Occipital lobe (tissue), 2 donors: ENCODE data around the gene ANO4. TPM values are rescaled to one million over a fixed set of nuclear protein-coding genes. Genes with fewer than 3 reads are reported as not detected.

Experiments used
- DNase-seq: peaks from one replicate; lab custom pipeline; 2025; lab: John Stamatoyannopoulos, UW
- total RNA-seq: library from RNA; depleted of rRNA; stranded (reverse); fragments of >200 nt; gene quantifications from one replicate; pipeline ENCODE4 v1.2.3, GENCODE V29; 2014

ANO4 gene
- total RNA-seq, 1 donor from 2014 or later, result 75.5 TPM

GRCh38 chr12:100808777-100809176 lies 14.2 kb downstream of the ANO4 start:
- no peak for DNase-seq

DNA sequence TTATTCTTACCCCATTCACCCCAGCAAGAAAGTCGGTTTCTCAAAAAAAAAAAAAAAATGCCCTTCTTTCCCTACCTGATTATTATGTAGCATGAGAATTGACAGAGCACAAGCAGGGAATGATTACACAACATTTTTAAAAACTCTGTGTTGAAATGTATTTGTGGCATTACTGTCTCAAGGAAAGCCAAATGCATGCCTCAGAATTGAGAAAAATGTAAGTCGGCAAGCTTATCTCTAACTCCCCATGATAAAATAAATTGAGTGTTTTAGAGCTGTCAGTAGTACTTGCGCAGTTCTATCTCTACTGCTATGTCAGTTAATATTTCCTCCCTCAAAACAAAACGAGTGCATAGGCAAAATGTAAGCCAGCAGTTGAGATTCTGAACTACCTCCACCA lies 25.7 kb downstream of the ANO4 start:
- DNase-seq, result no peak

DNA sequence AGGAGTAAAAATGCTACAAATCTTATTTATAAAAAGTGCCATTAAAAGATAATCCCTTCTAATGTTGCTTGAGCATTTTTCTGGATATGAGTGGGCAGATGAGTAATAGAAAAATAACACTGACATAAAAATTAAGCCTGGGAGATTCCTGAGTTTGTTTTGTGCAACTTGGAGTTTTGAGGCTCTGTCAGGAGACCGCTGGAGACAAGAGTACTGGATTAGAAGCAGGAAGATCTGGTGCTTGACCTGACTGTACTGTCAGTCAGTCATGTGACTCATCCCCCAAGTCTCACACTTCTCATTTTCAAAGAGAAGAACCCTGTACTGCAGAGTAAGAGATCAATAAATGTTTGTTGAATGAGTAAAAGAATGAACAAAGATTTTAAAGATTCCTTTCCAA lies 29.4 kb downstream of the ANO4 start:
- DNase-seq, result no peak

GRCh38 chr12:100824476-100824875 lies 29.9 kb downstream of the ANO4 start:
- DNase-seq, result no peak

GRCh38 chr12:100826323-100826722 lies 31.7 kb downstream of the ANO4 start:
- no peak for DNase-seq

- DNase-seq, result no peak
These were observed 33.4 kb downstream of the ANO4 start for GRCh38 chr12:100827901-100828520.

DNA sequence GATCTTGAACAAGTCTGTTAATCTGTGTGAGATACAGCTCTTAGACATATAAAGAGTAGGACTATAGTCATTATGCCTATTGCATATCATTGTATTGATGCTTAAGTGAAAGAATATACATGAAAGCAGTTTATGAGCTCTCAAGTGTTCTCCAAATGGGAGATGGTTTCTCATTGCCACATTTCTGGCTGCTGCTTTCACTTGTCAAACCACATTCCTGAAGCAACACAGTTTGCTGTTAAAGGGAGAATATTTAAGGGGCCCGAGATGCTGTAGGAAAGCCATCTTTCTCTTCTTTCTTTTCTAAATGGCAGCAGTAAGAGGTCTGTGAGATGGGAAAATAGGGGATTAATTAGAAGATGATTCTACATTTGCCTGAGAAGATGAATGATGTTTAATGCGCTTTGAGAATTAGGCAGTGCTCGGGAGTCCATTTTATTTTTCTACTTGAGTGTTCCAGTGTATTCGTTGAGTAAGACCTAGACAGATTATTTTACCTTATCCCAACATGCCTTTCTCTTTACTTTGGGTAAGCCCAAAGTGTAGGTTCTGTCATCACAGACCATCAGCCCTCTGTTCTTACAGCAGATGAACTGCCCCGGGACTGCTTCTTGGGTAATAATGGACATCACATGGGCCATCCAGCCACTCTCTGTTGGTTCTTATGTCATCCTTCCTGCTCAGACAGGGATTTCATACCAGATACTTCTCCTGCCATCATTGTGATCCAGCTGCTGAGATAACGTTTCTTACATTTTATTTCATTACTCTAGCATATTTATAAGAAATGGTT lies 35.6 kb downstream of the ANO4 start:
- no peak for DNase-seq

DNA sequence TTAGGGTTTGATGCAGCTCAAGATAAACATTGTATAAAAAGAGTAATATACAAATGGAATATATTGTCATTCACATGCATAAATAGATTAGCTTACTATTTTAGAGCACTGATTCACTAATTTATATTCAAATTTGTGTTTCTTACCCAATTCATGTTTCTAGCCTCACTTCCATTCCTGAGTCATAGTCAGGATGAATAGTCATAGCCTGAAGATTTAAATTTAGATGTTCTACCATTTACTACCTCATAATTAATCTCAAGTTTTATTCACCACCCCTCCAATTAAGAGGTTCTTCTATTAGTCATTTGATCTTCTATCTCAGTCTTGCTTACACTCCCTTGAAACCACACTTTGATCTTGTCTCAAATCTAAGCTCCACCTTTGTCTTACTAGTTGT lies 38.7 kb downstream of the ANO4 start:
- DNase-seq, result no peak

- DNase-seq, result no peak
These were observed 46.2 kb downstream of the ANO4 start for GRCh38 chr12:100840748-100841147.

DNA sequence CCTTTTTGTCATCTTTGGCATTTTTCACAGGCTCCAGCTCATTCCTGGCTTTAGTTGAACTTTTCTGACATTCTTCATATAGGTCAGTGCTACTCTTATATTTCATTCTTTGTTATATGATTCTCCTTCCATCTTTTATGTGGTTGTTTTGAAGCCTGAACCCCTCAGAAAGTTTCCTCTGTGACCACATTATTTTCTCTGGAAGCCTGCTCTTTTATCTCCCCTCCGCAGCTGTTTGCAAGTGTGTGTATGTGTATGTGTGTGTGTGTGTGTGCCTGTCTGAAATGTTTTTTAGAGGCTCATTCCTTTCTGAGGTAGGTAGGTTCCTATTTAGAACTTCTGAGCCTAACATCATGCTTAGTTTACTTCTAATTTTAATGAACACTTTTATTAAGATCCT lies 47.6 kb downstream of the ANO4 start:
- DNase-seq, result no peak

DNA sequence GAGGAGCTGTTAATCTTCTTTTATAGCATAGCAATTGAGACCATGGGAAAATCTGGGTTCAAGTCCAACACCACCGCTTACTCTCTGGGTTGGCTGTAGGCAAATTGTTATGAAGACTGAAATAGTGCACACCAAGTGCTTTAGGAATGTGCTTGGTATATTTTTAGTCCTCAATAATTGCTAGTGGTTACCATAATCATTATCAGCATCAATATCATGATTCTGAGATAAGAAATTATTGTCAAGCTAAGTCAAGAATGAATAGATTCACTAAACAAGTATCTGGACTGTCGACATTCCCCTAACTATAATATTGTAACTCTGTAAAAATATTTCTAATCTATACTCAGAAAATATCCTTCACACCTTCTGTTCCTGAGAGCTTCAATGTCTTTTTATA lies 48.5 kb downstream of the ANO4 start:
- no peak for DNase-seq

GRCh38 chr12:100845095-100845494 lies 50.5 kb downstream of the ANO4 start:
- no peak for DNase-seq

DNA sequence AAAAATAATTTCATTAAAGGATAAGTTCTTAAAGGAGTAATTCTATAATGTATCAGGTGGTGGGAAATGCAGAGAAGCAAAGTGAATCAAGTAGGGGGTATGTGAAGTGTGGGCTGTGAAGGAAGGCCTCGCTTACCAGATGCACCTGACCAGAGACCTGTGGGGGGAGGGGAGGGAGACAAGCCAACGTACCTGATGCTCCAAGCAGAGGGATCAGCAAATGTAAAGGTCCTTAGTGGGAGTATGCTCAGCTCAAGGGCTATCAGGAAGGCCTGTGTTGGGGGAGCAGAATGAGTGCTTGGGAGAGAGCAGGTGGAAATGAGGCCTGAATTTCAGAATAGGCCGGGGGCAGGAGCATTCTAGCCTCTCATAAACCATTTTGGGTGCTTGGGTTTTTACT lies 57.1 kb downstream of the ANO4 start:
- DNase-seq, result no peak

GRCh38 chr12:100857418-100857817 lies 62.8 kb downstream of the ANO4 start:
- DNase-seq, result no peak

- DNase-seq, result no peak
These were observed 63.4 kb downstream of the ANO4 start for GRCh38 chr12:100857971-100858370.

GRCh38 chr12:100858656-100859055 lies 64.1 kb downstream of the ANO4 start:
- DNase-seq, result peak; percentile 18

DNA sequence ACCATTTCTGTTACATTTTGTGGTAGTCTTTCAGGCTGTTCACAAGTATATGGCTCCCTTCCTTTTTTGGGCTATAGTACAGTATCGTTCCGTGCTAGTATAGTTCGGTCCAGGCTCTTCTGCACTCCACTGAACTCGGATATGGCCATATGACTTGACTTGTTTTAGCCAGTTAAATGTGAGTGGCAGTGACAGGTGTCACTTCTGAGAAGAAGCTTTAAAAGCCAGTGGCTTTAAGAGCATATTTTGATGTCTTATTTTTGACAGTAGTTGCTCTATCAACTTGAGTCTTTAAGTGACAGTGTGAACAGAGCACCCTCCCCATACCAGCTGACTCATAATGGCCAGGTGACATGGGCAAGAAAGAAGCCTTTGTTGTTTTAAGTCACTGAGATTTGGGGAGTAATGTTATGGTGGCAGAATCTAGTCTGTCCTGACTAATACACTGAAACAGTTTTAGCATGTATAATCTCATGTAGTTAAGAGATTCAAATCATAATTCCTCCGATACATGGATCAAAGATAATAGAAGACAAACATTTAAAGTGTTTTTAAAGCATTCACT lies 64.6 kb downstream of the ANO4 start:
- no peak for DNase-seq

DNA sequence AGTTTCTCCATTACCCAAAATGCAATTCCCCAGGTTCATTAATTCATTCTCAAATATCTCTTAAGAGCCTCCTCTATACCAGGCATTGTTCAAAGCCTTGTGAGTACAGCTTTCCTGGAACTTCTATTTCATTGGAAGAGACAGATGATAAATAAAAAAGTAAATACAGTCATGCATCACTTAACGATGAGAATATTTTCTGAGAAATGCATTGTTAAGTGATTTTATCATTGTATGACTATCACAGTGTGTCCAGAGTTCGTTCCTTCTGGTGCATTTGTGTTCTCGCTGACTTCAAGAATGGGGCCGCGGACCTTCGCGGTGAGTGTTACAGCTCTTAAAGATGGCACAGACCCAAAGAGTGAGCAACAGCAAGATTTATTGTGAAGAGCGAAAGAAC lies 66.0 kb downstream of the ANO4 start:
- no peak for DNase-seq

- DNase-seq, result no peak
These were observed 68.1 kb downstream of the ANO4 start for GRCh38 chr12:100862676-100863075.

DNA sequence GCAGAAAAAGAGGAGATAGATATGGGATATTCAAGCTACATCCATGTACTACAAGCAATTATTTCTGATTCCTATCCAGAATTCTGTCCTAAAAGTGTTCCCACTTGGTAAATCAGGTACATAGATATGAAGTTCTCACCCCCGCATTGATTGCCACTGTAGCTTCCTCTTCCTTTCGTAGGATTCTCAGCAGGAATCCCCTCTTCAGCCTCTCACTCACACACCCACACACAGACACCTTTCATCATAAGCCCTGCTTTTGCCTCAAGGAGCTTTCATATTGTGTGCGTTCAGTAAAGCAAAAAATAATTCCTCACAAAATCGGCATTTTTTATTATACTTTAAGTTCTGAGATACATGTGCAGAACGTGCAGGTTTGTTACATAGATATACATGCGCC lies 69.8 kb downstream of the ANO4 start:
- DNase-seq, result no peak

- DNase-seq, result no peak
These were observed 73.2 kb downstream of the ANO4 start for GRCh38 chr12:100867639-100868393.

DNA sequence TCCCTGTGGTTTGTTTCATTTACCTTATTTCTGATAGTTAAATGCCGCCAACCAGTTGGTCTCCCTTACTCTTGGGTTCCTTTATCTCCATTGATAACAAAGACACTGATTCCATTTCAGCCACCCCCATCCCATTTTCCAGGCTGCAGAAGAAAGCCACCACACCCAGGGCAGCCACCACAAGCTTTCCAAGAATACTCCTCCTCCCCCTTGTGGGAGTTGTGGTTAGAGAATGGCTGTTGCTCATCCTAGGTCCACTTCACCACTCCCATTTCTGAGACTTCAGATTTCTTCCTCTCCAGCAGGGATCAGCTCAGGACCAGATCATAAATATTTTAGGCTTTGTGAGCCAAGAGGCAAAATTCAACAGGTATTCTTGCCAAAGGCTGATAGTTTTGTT lies 73.9 kb downstream of the ANO4 start:
- DNase-seq, result no peak
